NCI-H1436 (cell line): Measurements from ENCODE around the gene LUZP2.

ENCODE experiments used
- DNase-seq: peaks from one replicate; lab custom pipeline; 2025; lab: John Stamatoyannopoulos, UW

LUZP2 gene

DNA sequence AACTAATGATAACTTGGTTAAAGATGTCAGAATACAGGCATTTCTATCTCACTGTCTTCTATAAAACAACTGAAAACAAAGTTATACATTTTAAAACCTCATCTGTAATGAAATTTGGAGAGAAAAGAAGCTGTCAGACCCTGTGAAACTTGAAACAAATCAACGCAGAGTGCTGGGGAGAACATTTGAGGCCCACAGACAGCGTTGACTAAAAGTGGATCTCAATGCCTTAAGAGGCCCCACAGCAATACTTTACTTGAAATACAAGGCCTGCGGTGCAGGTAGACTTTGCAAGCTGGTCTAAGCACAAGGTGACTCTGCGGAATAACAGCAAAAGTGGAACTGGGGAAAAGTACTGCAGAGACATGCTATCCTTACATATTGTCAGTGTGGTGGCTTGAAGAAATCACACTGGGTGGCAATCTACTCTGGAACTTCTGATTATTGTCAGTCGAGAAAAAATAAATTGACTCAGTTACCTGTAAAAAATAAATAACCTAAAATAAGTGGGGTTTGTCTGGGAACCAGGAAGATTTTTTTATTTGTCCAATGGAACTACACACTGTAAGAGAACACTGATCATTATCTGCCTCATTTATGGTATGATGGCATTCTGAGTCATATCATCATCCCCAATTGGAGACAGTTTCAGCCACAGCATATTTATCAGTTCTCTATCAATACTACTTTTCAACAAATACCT is 138.9 kb downstream of the LUZP2 start:
- no peak for DNase-seq

DNA sequence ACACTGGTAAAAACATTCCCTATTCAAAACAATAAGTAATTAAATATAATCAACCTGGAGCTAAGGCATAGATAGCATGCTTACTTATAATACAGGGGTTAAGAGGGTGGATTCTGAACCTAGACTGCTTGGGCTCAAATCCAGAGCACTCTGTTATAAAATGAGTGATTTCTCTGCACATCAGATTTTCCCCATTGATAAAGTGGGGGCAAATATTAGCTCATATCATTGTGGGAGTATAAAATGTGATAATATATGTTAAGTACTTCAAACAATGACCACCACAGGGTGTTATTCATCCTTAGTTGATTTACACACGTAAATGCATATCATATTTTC is 139.4 kb downstream of the LUZP2 start:
- DNase-seq = no peak

DNA sequence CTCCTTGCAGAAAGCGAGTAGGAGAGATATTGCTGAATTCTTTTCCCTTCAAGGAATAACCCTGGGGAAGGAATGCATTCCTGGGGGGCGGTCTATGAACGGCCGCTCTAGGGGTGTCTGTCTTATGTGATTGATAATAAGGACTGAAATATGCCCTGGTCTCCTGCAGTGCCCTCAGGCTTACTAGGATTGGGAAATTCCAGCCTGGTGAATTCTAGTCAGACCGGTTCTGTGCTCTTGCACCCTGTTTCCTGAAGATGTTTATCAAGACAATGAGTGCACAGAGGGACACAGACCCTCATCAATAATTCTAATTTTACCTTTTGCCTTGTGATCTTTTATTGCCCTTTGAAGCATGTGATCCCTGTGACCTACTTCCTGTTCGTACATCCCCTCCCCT is 140.7 kb downstream of the LUZP2 start:
- no peak for DNase-seq

DNA sequence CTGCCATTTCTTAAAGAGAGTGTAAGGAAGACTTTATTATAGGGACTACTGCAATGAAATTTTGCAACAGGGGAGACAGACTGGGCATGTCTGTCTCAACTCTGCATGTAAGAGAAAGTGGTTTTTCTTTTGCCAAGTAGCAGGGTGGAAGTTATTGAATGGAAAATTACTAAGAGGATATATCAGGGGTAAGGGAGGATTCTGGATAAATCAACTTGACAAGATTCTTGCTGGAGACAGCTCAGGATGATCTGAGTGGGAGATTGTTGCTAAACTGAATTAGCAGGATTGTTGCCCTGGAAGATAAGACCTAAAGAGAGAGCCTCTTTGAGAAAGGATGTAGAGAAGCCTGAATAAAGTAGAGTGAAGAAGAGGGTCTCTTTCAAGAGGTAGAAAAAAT is 145.8 kb downstream of the LUZP2 start:
- DNase-seq = no peak

DNA sequence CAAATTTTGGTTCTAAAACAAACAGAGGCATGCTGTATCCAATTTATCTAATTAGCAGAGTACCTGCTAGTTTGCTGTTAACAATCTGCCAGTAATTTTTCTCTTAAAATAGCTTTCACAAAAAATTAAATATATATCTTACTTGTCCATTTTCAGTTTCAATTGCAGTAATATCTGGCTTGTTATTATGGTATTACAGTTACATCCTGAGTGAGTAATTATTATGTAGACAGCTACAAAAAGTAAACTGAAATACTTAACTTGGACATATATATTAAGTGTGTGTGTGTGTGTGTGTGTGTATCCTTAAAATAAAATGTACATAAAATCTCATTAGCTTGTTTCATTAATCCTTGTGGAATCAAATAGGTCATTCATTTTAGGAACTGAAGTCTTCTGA is 148.7 kb downstream of the LUZP2 start:
- no peak for DNase-seq

DNA sequence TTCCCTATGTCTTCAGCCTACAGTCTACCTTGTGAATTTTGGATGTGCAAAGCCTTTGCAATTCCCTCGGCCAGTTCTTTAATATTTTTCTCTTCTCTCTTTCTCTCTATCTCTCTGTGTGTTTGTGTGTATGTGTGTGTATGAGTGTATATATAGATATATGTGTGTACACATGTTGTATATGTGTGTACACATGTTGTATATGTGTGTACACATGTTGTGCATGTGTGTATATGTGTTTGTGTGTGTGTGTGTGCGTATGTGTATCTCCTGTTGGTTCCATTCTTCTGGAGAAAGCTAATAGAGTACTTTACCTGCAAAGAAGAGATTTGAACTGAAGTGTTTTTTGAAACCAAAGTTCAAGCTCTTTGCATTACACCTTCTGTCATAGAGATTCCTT is 155.0 kb downstream of the LUZP2 start:
- DNase-seq = no peak

DNA sequence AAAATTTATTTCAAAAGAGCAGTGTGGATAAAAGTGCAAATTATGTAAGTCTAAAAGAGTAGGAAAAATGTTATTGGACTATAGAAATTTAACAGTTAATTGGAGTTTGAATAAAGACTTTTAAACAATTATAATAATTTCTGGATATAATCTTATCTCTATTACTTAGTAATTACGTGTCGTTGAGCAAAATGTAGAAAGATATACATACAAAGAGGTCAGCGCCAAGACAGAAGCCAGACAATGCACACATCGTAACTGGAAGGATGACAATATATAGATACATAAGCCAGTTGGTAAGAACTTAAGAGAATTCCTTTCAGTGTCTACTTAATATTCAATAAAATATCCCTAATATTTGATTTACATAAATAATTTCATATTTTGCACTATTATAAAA is 157.0 kb downstream of the LUZP2 start:
- no peak for DNase-seq

DNA sequence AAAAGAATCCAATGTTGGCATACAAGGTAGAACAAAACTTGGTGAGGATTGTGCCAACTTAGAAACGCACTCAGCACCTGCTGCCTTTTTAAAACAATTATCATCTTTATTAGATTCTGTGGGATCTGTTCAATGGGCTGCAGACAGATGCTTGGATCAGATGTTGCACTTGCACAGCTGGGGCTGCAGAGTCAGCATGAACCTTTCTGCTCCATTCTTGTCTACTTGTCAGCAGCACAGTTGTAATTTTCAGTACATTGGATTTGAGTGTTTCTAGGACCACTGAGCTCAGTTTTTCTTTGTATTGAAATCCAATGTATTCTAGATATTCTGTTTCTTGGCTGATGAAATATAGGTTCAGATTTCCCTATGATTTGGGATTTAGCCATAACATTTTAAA is 164.5 kb downstream of the LUZP2 start:
- no peak for DNase-seq

DNA sequence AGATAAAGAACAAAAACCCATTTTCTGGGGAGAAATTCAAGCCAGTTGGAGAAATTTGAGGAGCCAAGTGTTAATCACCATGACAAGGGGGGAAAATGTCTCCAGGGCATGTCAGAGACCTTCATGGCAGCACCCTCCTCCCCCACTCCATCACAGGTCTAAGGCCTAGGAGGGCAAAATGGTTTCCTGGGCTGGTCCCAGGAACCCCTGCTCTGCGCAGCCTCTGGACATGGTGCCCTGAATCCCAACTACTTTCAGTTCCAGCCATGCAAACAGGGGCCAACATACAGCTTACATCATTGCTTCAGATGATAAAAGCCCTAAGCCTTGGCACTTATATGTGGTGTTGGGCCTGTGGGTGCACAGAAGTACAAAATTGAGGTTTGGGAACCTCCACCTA is 167.5 kb downstream of the LUZP2 start:
- no peak for DNase-seq

DNA sequence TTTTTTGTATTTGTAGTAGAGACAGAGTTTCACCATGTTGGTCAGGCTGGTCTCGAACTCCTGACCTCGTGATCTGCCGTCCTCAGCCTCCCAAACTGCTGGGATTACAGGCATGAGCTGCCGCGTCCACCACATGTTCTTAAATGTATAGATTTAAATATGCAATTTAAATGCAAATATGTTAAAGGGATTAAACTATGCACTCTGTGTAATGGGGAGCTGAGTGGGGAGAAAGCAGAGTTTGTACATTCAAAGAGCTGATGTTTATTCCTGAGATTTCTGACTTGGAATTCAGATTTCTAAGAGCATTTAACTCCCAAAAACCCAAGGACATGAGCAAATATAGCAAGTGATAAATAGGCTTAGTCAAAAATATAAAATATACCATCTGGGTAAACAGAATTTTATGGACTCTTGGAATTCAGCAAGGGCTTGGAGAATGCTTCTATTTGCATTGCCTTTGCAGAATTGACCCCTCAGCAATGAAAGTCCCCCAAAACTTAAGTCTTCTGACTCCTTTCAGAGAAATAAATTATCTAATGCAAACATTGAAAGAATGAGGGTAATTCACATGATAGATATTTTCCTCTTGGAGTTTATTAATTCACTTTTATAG is 170.6 kb downstream of the LUZP2 start:
- no peak for DNase-seq

DNA sequence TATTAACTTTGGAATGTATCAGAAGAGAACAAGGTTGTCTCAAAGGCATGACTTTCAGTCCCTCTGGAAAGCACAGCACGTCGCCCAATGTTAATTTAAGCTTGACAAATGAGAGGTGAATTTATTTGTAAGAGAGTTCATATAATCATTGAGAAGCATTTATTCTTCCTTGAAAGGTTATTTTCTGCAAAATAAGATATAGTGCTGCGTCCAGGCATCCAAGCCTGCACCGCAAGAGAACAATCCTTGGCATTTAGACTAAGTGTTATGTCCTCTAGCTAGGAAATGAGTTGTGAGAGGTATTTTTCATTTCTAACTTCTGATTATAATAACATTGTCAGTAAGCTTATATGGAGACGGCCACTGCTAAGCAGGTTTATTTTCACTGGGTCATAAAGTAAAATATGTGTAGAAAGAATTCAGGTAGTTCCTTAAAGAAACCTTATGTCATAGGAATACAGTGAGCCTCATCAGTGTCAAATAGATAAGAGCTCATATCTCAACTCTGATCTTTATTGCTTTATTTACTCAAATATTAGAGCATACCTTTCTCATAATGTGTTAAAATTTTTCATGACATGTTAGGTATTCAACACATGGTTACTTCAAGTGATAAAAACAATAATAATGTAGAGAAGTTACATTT is 182.0 kb downstream of the LUZP2 start:
- DNase-seq = no peak

DNA sequence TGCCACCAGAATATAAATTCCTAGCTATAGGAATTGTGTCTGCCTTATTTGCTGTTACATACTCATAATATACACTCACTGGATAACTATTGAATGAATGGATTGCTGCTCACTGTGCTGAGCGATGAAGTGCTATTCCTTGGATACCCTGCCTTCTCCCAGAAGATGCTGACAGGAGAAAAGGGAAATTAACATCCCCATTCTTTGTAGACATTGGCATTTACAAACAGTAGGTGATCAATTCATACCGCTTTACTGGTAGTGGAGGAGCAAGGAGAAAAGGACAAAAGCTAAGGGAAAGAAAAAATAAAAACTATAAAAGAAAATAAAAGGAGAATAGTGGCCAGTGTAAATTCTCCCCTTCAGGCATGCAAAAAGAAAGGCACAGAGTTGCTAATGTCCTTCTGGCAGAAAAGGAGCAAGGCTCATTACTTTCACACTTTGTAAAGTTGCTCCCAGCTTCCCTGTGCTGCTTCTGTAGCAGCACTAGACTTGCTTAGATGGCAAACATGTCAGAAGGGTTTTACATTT is 183.0 kb downstream of the LUZP2 start:
- DNase-seq = no peak

DNA sequence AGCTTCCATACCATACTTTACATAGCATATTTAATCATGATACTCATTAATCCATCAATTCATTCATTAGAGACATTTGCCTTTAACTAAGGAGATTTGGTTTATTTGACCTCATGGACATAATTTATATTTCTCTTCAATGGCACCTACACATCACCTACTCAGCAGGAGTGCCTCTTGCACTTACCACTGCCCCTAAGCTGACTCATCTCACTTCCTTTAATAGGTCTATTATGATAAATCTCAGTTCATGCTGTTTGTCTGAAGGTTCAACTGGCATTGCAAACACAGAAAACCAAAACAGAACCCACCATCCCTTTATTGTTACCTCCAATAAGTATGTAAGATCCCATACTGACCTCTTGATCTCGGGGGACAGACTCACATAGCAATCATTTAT is 186.7 kb downstream of the LUZP2 start:
- no peak for DNase-seq

DNA sequence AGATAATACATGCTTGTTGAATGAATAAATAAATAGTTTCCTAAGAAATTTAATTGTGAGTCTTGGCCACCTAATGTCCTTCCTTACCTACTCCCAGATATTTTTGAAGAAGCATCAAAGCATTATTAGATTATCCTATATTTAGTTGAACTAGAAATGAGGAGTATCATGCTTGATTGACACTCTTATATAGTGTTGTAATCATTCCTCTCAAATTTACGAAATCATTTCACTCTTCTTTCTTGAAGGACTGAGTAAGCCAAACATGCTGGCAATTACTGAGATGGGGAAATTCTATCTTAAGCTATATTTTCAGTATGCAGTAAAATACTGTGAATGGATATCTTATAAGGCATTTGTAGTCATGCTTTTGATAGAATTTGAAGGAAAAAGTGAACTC is 189.0 kb downstream of the LUZP2 start:
- no peak for DNase-seq

DNA sequence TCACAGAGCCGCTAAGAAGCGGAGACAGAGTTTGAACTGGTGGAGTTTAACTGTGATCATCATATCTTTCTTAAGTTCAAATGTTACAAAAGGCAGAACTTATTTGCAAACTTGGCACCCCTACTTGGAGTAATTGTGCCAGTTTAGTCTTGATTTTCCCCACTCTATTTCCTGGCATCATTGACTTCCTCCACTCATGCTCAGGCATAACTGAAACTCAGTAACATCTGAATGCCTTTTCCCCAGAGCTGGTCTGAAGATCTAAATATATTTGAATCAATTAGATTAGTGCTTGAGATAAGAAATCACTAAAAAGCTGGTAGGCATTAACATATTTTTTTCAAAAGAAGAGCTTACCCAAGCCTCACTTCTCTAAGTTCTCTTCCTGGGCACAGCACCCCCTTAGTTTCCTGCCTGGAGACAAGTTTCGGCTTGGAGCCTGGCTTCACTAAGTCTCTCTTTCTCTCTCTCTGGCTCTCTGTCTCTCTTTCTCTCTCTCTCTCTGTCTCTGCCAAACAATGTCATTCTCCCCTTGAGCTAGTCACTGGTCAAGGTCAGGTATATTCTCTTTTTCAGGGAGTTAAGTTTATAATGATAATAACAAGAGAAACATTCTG is 190.8 kb downstream of the LUZP2 start:
- no peak for DNase-seq

DNA sequence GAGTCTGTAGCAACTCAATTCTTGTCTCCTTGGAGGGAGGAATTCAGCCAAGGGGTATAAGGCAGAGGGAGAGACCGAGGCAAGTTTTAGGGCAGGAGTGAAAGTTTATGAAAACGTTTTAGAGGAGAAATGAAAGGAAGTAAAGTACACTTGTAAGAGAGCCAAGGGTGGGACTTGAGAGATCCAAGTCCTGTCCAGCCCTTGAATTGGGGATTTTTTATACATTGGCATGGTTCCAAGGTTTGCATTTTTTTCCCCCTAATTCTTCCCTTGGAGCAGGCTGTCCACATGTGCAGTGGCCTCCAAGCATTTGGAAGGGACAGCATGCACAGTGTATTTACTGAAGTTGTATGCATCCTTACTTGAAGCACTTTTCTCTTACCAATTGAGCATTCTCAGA is 192.1 kb downstream of the LUZP2 start:
- DNase-seq = no peak

DNA sequence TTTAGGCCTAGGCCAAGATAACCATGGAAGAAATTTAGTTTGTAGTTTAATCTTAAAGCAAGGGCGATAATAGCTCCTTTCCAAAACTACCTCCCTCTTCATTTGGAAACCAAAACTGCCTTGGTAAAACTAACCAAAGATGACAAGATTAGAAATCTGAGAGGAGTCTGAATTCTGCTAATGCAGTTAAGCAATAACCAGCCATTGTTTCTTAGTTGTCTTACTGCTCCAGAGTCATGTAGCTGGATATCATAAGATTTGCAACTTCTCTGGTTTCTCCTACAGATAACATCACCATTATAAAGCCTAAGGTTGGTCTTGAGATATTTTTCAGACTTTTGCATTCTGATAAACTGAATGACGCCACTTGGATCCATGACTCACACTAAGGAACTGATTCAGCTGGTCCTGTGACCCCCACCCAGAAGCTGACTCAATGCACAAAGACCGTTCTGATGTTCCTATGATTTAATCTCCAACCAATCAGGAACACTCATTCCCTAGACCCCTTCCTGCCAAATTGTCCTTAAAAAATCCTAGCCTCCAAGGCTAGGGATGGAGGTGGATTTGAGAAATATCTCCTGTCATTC is 200.8 kb downstream of the LUZP2 start:
- DNase-seq = no peak

DNA sequence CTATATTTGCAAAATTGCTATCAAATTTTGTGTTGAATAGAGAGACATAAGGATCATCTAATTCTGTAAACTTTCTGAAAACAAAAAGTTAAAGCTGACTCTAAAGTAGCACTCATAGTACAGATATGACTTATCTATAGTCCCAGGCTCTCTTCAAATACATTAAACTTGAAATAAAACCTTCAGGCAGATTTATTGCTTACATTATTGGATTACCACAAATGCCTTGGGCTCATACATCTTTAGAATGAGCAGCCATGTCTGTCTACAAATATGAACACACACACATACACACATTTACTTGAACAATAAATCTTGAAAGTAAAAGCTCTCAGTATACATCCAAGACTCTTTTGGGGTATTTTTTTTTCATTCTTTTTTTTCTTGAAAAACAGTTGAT is 207.9 kb downstream of the LUZP2 start:
- no peak for DNase-seq

DNA sequence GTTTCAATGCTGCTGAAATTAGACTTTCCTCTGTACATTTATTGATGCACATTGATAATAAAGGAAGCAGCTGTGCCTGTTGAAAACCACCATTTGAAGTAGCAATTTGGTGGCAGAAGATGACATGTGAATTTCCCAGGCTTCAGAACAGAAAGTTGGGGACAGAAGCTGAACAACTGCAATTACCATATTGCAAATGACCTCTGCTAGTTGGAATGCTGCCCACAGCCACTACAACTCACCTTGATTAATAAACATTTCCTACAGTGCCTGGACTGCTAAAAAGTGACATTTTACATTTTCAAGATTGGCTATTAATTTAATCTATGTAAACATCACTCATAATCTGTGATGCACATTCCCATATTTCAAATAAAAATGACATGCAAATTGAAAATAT is 208.6 kb downstream of the LUZP2 start:
- DNase-seq = no peak

DNA sequence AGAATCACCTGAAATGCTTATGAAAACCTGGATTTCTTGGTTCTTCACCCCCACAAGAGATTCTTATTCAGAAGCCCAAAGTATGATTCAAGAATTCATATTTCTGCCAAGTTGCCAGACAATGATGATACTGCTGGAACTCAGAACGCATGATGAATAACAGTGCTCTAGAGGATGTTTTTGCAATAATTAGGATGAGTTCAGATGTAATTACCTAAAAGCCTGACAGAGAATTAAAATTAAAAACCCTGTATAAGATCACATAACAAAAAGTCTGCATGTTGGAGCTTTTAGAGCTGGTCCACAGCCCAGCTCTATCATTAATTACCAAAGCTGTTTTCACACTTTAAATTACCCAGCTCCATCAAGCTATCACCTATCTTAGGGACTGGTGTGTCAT is 211.8 kb downstream of the LUZP2 start:
- no peak for DNase-seq

DNA sequence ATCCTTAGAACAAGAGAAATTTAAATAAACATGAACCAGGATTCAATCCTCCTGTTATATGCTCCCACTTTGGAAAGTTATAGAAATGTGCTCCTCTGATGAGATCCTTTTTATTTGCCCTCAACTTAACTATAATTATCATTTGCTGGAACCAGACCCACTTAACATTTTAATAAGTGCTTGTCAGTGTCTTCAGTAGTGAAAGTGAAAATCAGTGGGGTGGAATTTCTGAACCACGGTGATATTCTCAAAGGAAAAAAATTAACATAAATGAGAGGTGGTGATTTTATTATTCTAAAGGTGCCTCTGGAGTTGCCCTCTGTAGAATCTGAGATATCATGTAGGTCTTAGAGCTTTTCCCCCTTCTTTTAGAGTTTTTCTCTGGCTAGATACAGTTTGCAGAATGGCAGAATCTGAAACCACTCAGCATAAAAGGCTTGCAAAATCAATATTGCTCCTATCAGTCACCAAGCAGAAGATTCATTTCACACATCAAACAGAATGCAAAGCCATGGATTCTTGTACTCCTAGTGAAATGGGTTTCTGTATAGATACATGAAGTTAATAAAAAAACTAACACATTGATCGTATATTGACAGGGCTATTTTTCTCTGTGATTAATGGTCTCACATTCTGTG is 213.2 kb downstream of the LUZP2 start:
- DNase-seq = no peak

DNA sequence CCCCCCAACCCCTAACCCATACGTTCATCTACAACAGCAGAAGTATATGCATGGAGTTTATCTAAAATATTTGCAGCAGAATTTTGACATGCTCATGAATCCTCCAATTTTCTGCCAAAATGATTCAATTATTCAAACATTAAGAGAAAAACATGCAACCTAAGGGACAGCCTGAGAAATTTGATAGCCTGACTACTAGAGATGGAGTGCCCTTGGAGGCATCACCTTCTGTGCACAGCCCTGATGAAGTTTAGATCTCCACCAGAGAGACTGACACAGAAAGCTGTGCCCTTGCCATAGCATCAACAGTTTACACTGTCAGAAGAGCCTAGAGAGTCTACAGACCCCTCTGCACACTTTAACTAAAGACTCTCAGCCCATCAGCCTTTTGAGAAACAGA is 217.7 kb downstream of the LUZP2 start:
- no peak for DNase-seq
